ENCODE measurements around the gene FOXQ1.

DNA sequence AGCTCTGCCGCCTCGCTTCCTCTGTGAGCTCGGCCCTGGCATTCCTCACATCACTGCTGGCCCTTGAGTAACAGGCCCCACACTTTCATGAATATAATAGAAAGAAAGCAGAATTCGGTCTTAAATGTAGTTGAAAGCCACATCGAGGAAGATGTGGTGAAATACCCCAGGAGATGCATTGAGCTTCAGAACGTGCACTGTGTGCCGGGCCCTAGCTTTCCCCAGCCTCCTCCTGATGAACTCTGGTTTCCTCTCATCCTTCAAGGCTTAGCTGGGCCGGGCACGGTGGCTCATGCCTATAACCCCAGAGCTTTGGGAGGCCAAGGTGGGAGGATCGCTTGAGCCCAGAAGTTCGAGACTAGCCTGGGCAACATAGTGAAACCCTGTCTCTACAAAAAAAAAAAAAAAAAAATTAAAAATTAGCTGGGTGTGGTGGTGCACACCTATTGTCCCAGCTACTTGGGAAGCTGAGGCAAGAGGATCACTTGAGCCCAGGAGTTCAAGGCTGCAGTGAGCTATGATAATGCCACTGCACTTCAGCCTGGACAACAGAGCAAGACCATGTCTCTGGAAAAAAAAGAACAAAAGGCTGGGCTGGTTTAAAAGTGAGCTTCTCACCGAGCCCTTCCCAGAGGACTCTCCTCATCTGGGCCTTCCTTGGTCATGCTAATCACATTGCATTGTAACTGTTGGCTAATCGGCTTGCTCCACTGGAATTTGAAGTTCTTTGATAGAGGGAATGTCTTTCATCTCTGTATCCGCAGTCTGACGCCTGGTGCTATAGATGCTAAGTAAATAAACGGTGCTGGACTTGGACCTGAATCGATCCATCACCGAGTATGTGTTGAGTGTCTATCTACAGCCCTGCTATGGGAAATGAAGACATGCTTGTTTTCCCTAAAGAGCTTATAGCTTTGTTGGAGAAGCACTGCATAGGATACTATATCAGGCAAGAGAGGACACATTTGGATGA, 43.8 kb upstream of the FOXQ1 start:
- TF ChIP-seq, protein P1, sequence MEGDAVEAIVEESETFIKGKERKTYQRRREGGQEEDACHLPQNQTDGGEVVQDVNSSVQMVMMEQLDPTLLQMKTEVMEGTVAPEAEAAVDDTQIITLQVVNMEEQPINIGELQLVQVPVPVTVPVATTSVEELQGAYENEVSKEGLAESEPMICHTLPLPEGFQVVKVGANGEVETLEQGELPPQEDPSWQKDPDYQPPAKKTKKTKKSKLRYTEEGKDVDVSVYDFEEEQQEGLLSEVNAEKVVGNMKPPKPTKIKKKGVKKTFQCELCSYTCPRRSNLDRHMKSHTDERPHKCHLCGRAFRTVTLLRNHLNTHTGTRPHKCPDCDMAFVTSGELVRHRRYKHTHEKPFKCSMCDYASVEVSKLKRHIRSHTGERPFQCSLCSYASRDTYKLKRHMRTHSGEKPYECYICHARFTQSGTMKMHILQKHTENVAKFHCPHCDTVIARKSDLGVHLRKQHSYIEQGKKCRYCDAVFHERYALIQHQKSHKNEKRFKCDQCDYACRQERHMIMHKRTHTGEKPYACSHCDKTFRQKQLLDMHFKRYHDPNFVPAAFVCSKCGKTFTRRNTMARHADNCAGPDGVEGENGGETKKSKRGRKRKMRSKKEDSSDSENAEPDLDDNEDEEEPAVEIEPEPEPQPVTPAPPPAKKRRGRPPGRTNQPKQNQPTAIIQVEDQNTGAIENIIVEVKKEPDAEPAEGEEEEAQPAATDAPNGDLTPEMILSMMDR (IDR thresholded peaks at IDR 0.05; ENCODE audit: low read depth, low read length): no peak
- no peak for TF ChIP-seq EZH2phosphoT487 (IDR thresholded peaks at IDR 0.05; ENCODE audit: low read depth)
